Peyer's patch (tissue), 4 donors: Measurements from ENCODE around the gene RALGDS.

ENCODE experiments used
- CTCF ChIP-seq, 6 experiments: fragments of 450-650 bp in 4 of 6; fragments of 200-600 bp in 2 of 6; sonication (generic) in 1 of 6; IDR thresholded peaks; one replicate each; pipeline ENCODE4 v1.5.1; 2017 to 2019; ENCODE audit warnings: antibody characterized with exemption in 6 of 6, mild to moderate bottlenecking in 3 of 6, moderate library complexity in 1 of 6
- POLR2A ChIP-seq, 2 donors: fragments of 450-650 bp; IDR thresholded peaks; one replicate each; pipeline ENCODE4 v1.5.1; 2017; ENCODE audit warnings: antibody characterized with exemption in 2 of 2, mild to moderate bottlenecking in 2 of 2, moderate library complexity in 2 of 2

GRCh38 chr9:133073086-133074014, 47.7 kb downstream of the RALGDS start:
- TF ChIP-seq CTCF (IDR thresholded peaks at IDR 0.05) (no peak), POLR2A (IDR thresholded peaks at IDR 0.05) (no peak)
